HepG2 (cell line): ENCODE data around the gene BTG2. TPM values are rescaled to one million over a fixed set of nuclear protein-coding genes. Genes with fewer than 3 reads are reported as not detected.

Source experiments
- DPF2 ChIP-seq: sonication (generic); formaldehyde crosslinking; IDR thresholded peaks from 2 replicates; pipeline ENCODE4 v1.4.0; 2020; ENCODE audit warnings: mild to moderate bottlenecking, low read depth, missing genetic modification reagents, borderline replicate concordance
- ELF3 ChIP-seq: IDR thresholded peaks from 2 replicates; pipeline ENCODE4 v1.6.1; 2016; ENCODE audit warnings: missing genetic modification reagents, missing compliant biosample characterization
- FOXO1 ChIP-seq: sonication (generic); formaldehyde crosslinking; IDR thresholded peaks from 2 replicates; pipeline ENCODE4 v1.4.0; 2020; ENCODE audit warnings: missing genetic modification reagents
- HNF4A ChIP-seq: sonication (generic); formaldehyde crosslinking; IDR thresholded peaks from 2 replicates; pipeline ENCODE4 v1.4.0; 2020; ENCODE audit warnings: missing genetic modification reagents
- MXI1 ChIP-seq: IDR thresholded peaks from 3 replicates; pipeline ENCODE4 v1.6.1; 2012; ENCODE audit warnings: low read depth, low read length, inconsistent platforms, borderline replicate concordance
- NFKB2 ChIP-seq: sonication (generic); formaldehyde crosslinking; IDR thresholded peaks from 2 replicates; pipeline ENCODE4 v1.4.0; 2020; ENCODE audit warnings: missing genetic modification reagents, borderline replicate concordance
- RARA ChIP-seq: IDR thresholded peaks from 2 replicates; pipeline ENCODE4 v1.6.1; 2016; ENCODE audit warnings: missing genetic modification reagents, missing compliant biosample characterization
- RORA ChIP-seq: sonication (generic); formaldehyde crosslinking; IDR thresholded peaks from 2 replicates; pipeline ENCODE4 v1.5.0; 2020; ENCODE audit warnings: mild to moderate bottlenecking, missing genetic modification reagents, moderate library complexity
- RXRB ChIP-seq: IDR thresholded peaks from 2 replicates; pipeline ENCODE4 v1.6.1; 2016; ENCODE audit warnings: borderline replicate concordance, missing genetic modification reagents, missing compliant biosample characterization
- SALL1 ChIP-seq: sonication (generic); formaldehyde crosslinking; IDR thresholded peaks from 2 replicates; pipeline ENCODE4 v1.8.0; 2022; ENCODE audit warnings: mild to moderate bottlenecking, missing genetic modification reagents
- SAP130 ChIP-seq: IDR thresholded peaks from 2 replicates; pipeline ENCODE4 v1.6.1; 2016; ENCODE audit warnings: low read depth
- ZNF136 ChIP-seq: sonication (generic); formaldehyde crosslinking; IDR thresholded peaks from 2 replicates; pipeline ENCODE4 v1.8.1; 2022; ENCODE audit warnings: low read depth, mild to moderate bottlenecking, moderate library complexity, missing genetic modification reagents
- ZNF292 ChIP-seq: sonication (generic); formaldehyde crosslinking; IDR thresholded peaks from 2 replicates; pipeline ENCODE4 v1.8.1; 2022; ENCODE audit warnings: mild to moderate bottlenecking, low read depth, missing genetic modification reagents, borderline replicate concordance
- polyA plus RNA-seq, 8 experiments: library from polyadenylated mRNA; depleted of rRNA in 3 of 8; stranded (reverse) in 7 of 8; unstranded in 1 of 8; fragments of >200 nt; fragmentation: Illumina TruSeq in 4 of 8; extraction: Trizol in 4 of 8; gene quantifications; 2 replicates each; pipeline versions ENCODE4 v1.2.1 to v1.2.3, GENCODE V29; 2011 to 2016; ENCODE audit warnings: low read depth in 4 of 8, missing spikeins in 1 of 8, mixed read lengths in 1 of 8; ENCODE audit not compliant: insufficient read depth in 1 of 8
- total RNA-seq, 5 experiments: library from RNA; depleted of rRNA; stranded (reverse); fragments of >200 nt; fragmentation: Illumina TruSeq; extraction: Trizol; gene quantifications; 2 replicates each; pipeline ENCODE4 v1.2.3, GENCODE V29; 2016; ENCODE audit warnings: low read depth in 1 of 5
- TF ChIP-seq, protein P1 (sequence below): sonication (generic); formaldehyde crosslinking; IDR thresholded peaks from 2 replicates; pipeline ENCODE4 v1.4.0; 2020; ENCODE audit warnings: missing genetic modification reagents
- TF ChIP-seq, protein P2 (sequence below): IDR thresholded peaks from 2 replicates; pipeline ENCODE4 v1.6.1; 2012; ENCODE audit warnings: inconsistent platforms
- TF ChIP-seq, protein P3 (sequence below): sonication (generic); formaldehyde crosslinking; IDR thresholded peaks from 2 replicates; pipeline ENCODE4 v1.5.1; 2020; ENCODE audit warnings: mild to moderate bottlenecking, missing genetic modification reagents, moderate library complexity
- TF ChIP-seq, protein P4 (sequence below): IDR thresholded peaks from 2 replicates; pipeline ENCODE4 v1.4.0; 2020; ENCODE audit warnings: mild to moderate bottlenecking, missing genetic modification reagents
- TF ChIP-seq, protein P5 (sequence below), 2 experiments: sonication (generic) in 1 of 2; formaldehyde crosslinking in 1 of 2; IDR thresholded peaks; 2 replicates each; pipeline versions ENCODE4 v1.5.1 to v1.6.1; 2011 to 2020; ENCODE audit warnings: borderline replicate concordance in 1 of 2, low read depth in 1 of 2, low read length in 1 of 2, mild to moderate bottlenecking in 1 of 2, missing genetic modification reagents in 1 of 2, moderate library complexity in 1 of 2

The BTG2 gene
- total and polyA plus RNA-seq, 2 of the 13 experiments (the other 11 are each of a cell fraction or from before 2014, with no cell fraction given), result 13.6 to 18.3 TPM

DNA sequence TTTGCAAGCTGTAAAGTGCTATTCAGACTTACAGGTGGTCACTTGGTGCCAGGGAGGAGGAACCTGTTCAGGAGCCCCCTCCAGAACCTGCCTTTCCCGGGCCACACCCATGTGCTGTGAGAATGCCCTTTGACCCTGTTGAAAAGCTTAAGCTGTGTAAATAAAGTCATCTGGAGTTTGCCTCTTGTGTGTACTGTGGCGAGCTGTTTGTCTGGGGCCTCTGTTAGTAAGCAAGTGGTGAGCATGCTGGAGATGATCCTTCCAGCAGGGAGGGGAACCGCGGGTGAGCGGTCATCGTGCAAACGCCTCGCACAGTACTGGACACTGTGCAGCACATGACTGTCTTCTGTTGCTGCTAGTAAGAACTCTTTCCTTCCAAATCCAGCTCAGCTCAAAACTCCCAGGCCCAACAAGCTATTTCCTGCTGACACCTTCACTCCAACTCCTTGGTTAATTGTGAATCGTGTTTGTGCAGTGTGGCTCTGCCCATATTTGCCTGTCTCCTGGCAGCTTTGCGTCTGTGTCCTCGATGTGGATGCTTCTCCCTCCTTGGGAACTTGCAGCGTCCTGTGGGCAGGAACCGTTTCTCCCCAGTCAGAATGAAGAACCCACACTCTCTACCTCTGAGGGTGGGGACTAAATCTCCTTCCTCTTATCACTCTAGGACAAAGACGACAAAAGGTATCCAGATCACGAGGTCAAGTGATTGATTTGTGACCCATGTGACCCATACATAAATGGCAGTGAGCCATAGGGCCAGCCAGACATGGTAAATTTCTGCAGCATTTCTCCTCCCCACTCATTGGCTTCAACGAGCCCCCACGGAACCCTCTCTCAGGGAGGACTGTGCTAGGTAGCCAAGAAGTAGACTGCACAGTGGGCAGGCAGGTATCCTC, 13.9 kb upstream of the BTG2 start (continued):
- TF ChIP-seq, protein P1, sequence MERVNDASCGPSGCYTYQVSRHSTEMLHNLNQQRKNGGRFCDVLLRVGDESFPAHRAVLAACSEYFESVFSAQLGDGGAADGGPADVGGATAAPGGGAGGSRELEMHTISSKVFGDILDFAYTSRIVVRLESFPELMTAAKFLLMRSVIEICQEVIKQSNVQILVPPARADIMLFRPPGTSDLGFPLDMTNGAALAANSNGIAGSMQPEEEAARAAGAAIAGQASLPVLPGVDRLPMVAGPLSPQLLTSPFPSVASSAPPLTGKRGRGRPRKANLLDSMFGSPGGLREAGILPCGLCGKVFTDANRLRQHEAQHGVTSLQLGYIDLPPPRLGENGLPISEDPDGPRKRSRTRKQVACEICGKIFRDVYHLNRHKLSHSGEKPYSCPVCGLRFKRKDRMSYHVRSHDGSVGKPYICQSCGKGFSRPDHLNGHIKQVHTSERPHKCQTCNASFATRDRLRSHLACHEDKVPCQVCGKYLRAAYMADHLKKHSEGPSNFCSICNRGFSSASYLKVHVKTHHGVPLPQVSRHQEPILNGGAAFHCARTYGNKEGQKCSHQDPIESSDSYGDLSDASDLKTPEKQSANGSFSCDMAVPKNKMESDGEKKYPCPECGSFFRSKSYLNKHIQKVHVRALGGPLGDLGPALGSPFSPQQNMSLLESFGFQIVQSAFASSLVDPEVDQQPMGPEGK (CRISPR knock-in tag), result peak; percentile 33; the same call in 1 of the 2 replicates
- no peak for TF ChIP-seq DPF2 (CRISPR knock-in tag)
- TF ChIP-seq ZNF292, result 0 out of 2 replicates have a peak, but pooled peaks have one; percentile 31
- no peak for TF ChIP-seq FOXO1 (CRISPR knock-in tag)
- TF ChIP-seq SAP130 (CRISPR knock-in tag), result peak; percentile 14; the same call in 1 of the 2 replicates
- TF ChIP-seq, protein P2, sequence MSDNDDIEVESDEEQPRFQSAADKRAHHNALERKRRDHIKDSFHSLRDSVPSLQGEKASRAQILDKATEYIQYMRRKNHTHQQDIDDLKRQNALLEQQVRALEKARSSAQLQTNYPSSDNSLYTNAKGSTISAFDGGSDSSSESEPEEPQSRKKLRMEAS, result peak; percentile 76
- TF ChIP-seq ZNF136, result no peak
- TF ChIP-seq, protein P3, sequence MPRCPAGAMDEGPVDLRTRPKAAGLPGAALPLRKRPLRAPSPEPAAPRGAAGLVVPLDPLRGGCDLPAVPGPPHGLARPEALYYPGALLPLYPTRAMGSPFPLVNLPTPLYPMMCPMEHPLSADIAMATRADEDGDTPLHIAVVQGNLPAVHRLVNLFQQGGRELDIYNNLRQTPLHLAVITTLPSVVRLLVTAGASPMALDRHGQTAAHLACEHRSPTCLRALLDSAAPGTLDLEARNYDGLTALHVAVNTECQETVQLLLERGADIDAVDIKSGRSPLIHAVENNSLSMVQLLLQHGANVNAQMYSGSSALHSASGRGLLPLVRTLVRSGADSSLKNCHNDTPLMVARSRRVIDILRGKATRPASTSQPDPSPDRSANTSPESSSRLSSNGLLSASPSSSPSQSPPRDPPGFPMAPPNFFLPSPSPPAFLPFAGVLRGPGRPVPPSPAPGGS (CRISPR knock-in tag), result peak; percentile 41; the same call in 1 of the 2 replicates
- no peak; the same call in 1 of the 2 replicates for TF ChIP-seq ELF3
- TF ChIP-seq RXRB (CRISPR knock-in tag), result peak; percentile 19; the same call in 1 of the 2 replicates
- TF ChIP-seq, protein P4, sequence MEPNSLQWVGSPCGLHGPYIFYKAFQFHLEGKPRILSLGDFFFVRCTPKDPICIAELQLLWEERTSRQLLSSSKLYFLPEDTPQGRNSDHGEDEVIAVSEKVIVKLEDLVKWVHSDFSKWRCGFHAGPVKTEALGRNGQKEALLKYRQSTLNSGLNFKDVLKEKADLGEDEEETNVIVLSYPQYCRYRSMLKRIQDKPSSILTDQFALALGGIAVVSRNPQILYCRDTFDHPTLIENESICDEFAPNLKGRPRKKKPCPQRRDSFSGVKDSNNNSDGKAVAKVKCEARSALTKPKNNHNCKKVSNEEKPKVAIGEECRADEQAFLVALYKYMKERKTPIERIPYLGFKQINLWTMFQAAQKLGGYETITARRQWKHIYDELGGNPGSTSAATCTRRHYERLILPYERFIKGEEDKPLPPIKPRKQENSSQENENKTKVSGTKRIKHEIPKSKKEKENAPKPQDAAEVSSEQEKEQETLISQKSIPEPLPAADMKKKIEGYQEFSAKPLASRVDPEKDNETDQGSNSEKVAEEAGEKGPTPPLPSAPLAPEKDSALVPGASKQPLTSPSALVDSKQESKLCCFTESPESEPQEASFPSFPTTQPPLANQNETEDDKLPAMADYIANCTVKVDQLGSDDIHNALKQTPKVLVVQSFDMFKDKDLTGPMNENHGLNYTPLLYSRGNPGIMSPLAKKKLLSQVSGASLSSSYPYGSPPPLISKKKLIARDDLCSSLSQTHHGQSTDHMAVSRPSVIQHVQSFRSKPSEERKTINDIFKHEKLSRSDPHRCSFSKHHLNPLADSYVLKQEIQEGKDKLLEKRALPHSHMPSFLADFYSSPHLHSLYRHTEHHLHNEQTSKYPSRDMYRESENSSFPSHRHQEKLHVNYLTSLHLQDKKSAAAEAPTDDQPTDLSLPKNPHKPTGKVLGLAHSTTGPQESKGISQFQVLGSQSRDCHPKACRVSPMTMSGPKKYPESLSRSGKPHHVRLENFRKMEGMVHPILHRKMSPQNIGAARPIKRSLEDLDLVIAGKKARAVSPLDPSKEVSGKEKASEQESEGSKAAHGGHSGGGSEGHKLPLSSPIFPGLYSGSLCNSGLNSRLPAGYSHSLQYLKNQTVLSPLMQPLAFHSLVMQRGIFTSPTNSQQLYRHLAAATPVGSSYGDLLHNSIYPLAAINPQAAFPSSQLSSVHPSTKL, result peak; percentile 17; the same call in 1 of the 2 replicates
- peak; percentile 42; the same call in 1 of the 2 replicates for TF ChIP-seq NFKB2 (CRISPR knock-in tag)
- peak; percentile 57 for TF ChIP-seq RARA (CRISPR knock-in tag)
- no peak for TF ChIP-seq RORA
- TF ChIP-seq, protein P5, sequence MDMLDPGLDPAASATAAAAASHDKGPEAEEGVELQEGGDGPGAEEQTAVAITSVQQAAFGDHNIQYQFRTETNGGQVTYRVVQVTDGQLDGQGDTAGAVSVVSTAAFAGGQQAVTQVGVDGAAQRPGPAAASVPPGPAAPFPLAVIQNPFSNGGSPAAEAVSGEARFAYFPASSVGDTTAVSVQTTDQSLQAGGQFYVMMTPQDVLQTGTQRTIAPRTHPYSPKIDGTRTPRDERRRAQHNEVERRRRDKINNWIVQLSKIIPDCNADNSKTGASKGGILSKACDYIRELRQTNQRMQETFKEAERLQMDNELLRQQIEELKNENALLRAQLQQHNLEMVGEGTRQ (IDR thresholded peaks at IDR 0.05; ENCODE audit: low read depth, low read length), result peak; percentile 37; the same call in 1 of the 2 replicates
- TF ChIP-seq, protein P5 (CRISPR knock-in tag; IDR thresholded peaks at IDR 0.05; ENCODE audit: borderline replicate concordance), result no peak; the same call in 1 of the 2 replicates
- peak; percentile 39; the same call in 1 of the 3 replicates for TF ChIP-seq MXI1
- TF ChIP-seq SALL1 (CRISPR knock-in tag), result peak; percentile 54
- TF ChIP-seq HNF4A (CRISPR knock-in tag), result peak; percentile 27
